ENCODE data around the gene NPW.
"Not testable (repeated sequence)": the region's sequence is repeated elsewhere in the genome, so short reads cannot be mapped to it uniquely, and the experiment has no call there.

The NPW gene

GRCh38 chr16:2023092-2024031, 3.8 kb downstream of the NPW start:
- DNase-seq: peak; percentile 93 to 96

- DNase-seq: no peak
Observed at GRCh38 chr16:2024032-2024420, 4.4 kb downstream of the NPW start.

GRCh38 chr16:2025251-2025650, 5.7 kb downstream of the NPW start:
- no peak for DNase-seq

GRCh38 chr16:2025878-2026460, 6.4 kb downstream of the NPW start:
- DNase-seq: no peak

GRCh38 chr16:2026461-2027023, 7.0 kb downstream of the NPW start, which contains the start of gene NHERF2:
NHERF2 (plus strand) TSS chr16:2026902; CDS start chr16:2027006, 104 bp downstream.
- peak in 1 of 2 donors; percentile 40 for DNase-seq

DNA sequence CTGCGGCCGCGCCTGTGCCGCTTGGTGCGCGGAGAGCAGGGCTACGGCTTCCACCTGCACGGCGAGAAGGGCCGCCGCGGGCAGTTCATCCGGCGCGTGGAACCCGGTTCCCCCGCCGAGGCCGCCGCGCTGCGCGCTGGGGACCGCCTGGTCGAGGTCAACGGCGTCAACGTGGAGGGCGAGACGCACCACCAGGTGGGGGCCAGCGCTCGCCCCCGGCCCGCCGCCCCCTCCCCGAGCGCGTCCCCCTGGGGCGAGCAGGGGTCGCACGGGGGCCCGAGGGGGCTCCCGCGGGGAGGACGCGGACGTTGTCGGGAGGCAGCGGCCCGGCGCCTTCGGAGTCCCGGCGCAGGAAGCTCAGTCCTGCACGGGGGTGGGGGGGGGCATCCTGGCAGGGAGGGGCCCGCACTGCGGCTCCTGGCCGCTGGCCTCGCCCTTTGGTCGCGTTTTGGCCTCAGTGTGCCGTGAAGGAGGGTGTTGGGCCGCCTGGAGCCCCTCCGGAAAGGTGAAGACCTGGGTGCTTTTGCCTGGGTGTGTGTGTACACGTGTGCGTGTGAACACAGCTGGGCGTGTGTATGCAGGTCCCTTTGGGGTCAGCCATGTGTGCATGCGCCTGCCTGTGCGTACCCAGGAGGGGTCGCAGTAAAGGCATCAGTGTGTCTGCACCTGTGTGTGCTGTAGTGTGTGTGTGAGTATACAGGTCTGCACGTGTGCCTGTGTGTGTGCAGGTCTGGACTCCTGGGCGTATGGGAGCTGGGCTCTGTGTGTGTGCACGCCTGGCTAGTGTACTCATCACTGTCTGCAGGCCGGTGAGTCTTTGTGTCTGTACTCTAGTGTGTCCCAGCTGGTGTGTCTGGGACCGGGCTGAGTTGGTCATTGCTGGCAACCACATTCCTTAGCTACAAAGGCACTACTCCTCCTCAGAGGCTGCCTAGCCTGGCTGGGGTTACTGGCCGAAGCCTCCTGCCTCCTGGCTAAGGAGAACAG, 7.7 kb downstream of the NPW start:
- no peak for DNase-seq

DNA sequence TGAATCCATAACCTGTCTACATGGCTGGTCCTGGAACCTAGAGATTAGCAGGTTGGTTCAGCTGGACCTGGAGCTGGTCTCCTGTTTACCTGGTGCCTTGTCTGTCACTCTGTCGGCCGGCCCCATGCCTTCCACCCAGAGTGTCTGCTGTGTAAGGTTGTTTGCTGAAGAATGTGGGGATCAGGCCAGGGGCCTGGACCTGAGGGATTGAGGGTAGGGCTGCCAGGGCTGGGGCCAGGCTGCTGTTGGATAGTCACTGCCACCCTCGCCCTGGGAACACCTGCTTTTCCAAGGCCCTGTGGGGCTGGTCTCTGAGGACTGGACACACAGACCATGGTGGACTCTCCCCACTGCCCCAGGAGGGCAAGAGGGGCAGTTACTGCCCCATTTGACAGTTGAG, 8.6 kb downstream of the NPW start:
- no peak for DNase-seq

GRCh38 chr16:2028620-2029220, 9.1 kb downstream of the NPW start:
- no peak for DNase-seq

GRCh38 chr16:2029350-2029749, 9.8 kb downstream of the NPW start:
- no peak for DNase-seq

DNA sequence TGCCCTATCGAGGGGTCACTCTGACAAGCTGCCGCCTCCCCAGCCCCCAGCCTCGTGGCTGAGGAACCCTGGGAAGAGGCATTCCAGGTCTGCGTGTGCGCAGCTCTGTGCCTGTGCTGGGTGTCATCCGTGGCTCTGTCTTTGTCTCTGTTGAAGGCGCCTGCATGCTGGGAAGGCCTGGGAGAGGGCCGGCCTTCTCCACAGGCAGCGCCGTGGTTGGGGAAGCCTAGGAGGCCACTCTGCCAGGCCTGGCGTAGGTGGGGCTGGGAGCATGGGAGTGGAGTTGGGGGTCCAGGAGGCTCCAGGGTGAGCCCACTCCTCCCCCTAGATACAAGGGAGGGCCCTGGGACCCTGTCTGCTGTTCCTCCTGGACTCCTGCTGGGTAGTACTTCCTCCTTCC, 10.5 kb downstream of the NPW start:
- DNase-seq: no peak

- no peak for DNase-seq
Observed at GRCh38 chr16:2031081-2031577, 11.5 kb downstream of the NPW start.

GRCh38 chr16:2032285-2033056, 12.9 kb downstream of the NPW start:
- DNase-seq: no peak

GRCh38 chr16:2033057-2033908, 13.7 kb downstream of the NPW start:
- DNase-seq: no peak

DNA sequence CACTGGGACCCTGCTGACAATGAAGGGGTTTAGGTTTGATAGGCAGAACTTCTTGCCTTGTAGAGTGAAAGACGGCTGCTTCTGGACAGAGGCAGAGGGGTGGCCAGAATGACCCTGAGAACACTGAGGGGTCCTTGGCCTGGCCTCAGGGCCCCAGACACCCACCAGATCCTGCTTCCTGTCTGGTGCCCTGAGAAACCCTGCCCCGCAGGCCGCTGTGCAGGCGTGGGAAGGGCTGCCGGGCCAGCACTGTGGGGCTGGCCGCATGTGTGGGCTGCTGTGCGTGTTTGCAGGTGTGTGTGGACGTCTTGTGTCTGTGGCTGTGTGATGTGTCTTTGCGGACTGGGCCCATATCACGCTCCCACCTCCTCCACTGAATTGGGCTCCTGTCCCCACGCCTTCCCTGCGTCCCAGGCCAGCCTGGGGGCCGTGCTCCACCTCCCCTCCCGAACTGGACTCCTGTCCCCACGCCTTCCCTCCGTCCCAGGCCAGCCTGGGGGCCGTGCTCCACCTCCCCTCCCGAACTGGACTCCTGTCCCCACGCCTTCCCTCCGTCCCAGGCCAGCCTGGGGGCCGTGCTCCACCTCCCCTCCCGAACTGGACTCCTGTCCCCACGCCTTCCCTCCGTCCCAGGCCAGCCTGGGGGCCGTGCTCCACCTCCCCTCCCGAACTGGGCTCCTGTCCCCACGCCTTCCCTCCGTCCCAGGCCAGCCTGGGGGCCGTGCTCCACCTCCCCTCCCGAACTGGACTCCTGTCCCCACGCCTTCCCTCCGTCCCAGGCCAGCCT, 14.5 kb downstream of the NPW start:
- not testable (repeated sequence) for DNase-seq

DNA sequence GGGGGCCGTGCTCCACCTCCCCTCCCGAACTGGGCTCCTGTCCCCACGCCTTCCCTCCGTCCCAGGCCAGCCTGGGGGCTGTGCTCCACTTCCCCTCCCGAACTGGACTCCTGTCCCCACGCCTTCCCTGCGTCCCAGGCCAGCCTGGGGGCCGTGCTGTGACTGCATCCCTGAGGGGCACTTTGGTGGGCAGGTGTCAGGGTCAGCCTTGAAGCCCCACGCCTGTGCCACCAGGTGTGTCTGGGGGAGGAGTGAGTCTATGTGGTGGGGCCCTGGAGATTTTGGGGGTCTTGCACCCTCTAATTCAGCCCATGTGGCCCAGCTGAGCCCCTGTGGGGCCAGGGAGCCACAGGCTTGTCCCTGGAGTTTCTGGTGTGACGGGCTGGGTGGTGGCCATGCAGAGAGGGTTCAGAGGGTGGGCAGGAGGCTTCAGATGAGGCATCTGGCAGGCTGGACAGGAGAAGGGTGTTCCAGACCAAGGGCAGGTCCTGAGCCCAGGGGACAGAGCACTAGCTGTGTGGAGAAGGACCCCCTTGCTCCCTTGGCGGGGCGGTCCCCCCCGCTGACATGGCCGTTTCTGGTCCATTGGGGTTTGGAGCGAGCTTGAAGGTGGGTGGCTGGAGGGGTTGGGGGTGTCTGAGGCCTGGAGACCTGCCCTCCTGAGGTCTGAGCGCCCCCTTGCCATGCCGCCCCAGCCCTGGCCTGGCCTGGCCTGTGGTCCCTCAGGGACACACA, 15.3 kb downstream of the NPW start:
- DNase-seq: no peak

GRCh38 chr16:2035431-2036199, 16.0 kb downstream of the NPW start:
- DNase-seq: no peak

- DNase-seq: no peak
Observed at GRCh38 chr16:2036200-2036966, 16.8 kb downstream of the NPW start.
